Thyroid gland (tissue), 4 donors: ENCODE results near the gene FAM193B.

Source experiments
- CTCF ChIP-seq, 6 experiments: fragments of 200-600 bp in 3 of 6; fragments of 450-650 bp in 3 of 6; sonication (generic) in 3 of 6; IDR thresholded peaks; one replicate each; pipeline ENCODE4 v1.5.1; 2016 to 2019; ENCODE audit warnings: antibody characterized with exemption in 6 of 6, mild to moderate bottlenecking in 2 of 6, inconsistent platforms in 1 of 6, moderate library complexity in 1 of 6
- POLR2A ChIP-seq, 2 donors: fragments of 450-650 bp; IDR thresholded peaks; one replicate each; pipeline ENCODE4 v1.6.1; 2017; ENCODE audit warnings: antibody characterized with exemption in 2 of 2, mild to moderate bottlenecking in 2 of 2, moderate library complexity in 1 of 2

GRCh38 chr5:177538876-177539275 is 15.5 kb downstream of the FAM193B start:
- no peak for TF ChIP-seq CTCF (IDR thresholded peaks at IDR 0.05)
- no peak for TF ChIP-seq POLR2A (IDR thresholded peaks at IDR 0.05)
